Measurements from ENCODE around the gene UBR4.

DNA sequence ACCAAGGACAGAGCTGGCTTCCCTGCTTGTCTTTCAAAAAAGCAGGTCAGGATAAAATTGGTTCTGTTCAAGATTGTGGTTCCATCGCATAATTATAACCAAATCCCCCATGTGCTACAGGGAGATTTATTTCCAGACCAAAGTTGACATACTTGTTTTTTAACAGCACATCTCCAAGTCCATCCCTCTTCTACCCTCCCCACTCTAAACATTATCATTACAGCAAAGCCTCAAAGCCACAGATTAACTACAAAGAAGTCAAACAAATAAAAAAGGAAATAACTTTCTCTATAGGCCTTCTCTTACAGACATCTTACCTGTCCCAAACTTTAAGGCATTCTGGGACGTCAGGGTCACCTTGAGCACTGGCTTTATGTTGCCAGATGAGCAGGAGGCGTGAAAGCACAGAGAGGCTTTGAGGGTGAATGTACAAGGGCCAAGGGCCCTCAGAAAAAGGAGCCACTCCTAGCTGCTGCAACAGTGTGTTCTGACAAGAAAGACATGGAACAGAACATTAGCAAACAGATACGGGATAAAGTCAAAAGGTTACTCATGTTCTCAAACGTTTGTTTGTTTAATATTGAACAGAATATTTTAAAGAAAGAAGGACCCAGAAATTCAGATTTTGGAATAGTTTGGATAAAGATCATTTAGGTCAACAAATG is 31.2 kb downstream of the UBR4 start:
- TF ChIP-seq CTCF (IDR thresholded peaks at IDR 0.05 in 2 of 3, conservative IDR thresholded peaks at IDR 0.05 in 1 of 3; ENCODE audit: control insufficient read depth in 2 of 3, extremely low read depth in 1 of 3, insufficient read depth in 1 of 3, low read depth in 3 of 3, low read length in 3 of 3) (no peak), POLR2AphosphoS2 (IDR thresholded peaks at IDR 0.05; ENCODE audit: low read depth, low read length) (no peak)

Measured in GM12878 (cell line).